Activated CD4-positive, alpha-beta T cell treated with anti-CD3 and anti-CD28 coated beads, Interleukin-10, Interleukin-2, amounts not matched to agents 100 ng/mL and 50 ng/mL, durations not matched to agents 16 hours and 8 hours (primary cell): Measurements from ENCODE around the gene NFIA.

Source experiments
- DNase-seq: peaks from one replicate; pipeline ENCODE4 v3.0.0-alpha.2; 2020

NFIA gene

GRCh38 chr1:61085206-61085982 lies 3.0 kb downstream of the NFIA start:
- no peak for DNase-seq

- no peak for DNase-seq
These were observed 3.8 kb downstream of the NFIA start for GRCh38 chr1:61085983-61086644.

GRCh38 chr1:61087571-61087970 lies 5.2 kb downstream of the NFIA start:
- no peak for DNase-seq

- DNase-seq = no peak
These were observed 6.0 kb downstream of the NFIA start for GRCh38 chr1:61088163-61088974.

- no peak for DNase-seq
These were observed 7.0 kb downstream of the NFIA start for GRCh38 chr1:61089338-61089737.

DNA sequence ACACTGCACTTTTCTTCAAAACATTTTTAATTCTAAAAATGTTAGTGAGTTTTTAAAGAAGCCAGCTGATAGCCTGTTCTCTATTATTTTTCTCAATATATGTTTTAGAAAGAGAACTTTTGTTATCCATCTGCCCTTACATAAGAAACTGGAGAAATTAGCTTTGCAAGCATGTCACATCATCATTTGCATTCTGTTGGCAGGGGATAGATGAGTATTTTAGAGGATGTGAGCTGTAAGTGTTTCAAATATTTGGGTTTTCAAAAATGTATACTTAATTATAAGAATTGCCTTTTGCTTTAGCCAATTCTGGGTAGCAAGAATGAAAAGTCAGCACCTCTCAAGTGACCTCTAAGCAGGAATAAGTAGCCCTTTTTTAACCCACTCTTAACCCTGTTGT lies 7.4 kb downstream of the NFIA start:
- DNase-seq = no peak

DNA sequence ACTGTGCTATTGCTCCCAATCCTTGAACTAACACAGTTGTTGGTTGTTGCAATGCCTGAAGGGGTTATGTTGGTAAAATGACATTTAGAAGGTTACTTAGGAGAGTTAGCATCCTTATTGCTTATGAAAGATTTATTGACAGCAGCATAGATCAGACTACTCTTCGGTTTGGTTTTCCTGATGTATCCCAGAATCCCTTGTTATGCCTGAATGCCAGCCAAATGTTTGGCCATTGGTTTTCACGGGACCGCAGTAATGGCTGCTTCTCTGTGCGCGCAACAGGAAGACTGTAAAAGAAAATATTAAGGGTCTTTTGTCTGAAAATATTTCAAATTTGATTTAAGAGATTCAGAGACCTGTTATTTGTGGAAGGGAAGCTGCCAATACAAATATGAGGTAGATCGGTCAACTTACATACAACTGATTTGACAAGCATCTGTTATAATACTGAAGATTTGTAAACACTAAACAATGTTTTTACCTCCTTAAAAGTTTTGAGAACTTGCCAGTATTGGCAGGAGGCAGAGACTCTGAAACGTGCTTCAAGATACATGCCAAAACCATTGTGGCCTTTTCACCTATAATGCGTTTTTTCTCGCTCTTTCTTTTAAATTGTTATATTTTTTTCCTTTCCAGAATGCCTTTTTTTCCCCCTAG lies 8.3 kb downstream of the NFIA start:
- no peak for DNase-seq

DNA sequence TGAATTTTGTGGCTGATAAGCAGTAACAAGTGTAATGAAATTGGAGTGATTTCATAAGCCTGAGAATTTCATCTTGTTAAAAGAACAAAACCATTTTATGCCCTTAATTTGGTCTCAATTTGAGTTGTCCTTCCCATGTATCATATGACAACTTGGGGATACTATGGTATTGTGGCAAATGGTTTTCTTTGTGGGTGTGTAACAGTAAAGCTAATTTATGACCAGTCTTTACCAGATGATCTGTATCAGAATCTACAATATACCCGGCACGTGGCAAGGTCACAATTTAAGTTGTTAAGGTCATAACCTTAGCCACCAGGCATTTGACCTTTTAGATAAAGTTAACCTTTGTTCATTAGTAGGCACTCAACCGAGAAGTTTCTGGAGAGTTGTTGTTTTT lies 9.1 kb downstream of the NFIA start:
- no peak for DNase-seq

- DNase-seq = no peak
These were observed 10.3 kb downstream of the NFIA start for GRCh38 chr1:61092642-61093041.

DNA sequence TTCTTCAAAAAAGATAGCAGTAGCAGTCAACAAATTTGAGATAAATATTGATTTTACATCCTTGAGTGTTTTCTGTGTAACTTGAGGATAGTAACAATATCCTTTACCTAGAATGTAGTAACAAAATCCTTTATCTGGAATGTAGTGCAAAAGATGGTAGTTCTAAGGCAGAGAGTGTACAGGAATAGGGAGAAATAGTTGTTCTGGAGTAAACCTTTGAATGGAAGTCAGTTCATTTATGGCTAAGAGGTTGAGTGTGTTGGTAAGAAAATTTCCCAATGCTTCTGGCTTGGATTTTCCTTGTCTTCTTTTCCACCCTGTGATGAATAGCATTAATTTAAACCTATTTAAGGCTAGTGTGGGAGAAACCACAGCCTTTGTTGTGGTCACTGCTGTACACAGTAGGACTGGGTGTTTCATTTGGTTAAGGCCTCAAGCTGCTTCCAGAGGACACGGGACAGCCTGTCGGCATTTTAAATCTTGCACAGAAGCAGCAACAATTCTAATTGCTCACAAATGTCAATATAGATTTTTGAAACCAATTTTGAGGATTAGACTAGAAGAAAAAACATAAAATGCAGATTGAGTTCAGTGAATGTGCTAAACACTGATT lies 11.3 kb downstream of the NFIA start:
- DNase-seq = no peak

GRCh38 chr1:61094677-61095469 lies 12.5 kb downstream of the NFIA start:
- no peak for DNase-seq

GRCh38 chr1:61095470-61095812 lies 13.1 kb downstream of the NFIA start:
- DNase-seq = no peak

DNA sequence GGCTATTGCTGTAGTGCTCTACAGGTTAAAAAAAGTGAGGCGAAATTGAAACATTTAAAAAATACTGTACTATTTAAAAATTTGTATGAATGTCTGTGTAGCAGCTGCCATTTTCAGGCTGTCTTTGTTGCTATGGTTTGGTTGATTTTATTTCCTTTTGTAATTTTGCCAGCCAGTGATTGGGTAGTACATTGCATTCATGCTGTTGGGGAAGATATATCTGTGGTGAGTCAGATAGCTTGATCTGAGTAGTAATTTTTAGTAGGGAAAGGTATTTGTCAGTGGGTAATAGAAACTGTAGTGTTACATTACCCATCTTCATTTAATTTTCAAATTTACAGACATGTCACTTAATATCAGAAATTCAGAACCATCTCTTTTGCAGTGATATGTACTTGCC lies 15.0 kb downstream of the NFIA start:
- no peak for DNase-seq

- no peak for DNase-seq
These were observed 15.4 kb downstream of the NFIA start for GRCh38 chr1:61097722-61098121.

- DNase-seq = no peak
These were observed 16.0 kb downstream of the NFIA start for GRCh38 chr1:61098333-61098732.

DNA sequence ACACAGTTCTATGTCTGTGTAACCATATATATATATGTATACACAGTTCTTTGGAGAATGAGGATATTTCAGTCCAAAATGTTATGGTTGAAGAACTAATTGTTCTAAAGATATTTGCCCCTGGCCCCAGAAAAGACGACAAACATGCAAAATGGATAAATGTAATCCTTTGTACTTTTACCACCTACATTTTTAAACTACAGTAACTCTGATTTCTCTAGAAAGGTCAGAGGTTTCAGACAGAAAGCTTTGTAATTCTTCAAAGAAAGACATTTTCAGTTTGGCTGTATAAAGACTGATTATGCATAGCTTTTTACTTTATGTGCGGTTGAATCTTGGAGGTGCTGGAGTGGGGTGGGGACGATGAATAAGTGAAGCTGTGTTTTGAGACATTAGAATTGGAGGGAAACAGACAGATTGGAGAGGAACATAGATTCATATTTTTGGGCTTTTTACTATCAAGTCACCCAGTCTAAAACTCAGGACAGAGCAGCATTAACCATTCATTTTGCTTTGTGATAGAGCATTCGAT lies 16.6 kb downstream of the NFIA start:
- DNase-seq = no peak

- DNase-seq = no peak
These were observed 18.2 kb downstream of the NFIA start for GRCh38 chr1:61100578-61100977.

DNA sequence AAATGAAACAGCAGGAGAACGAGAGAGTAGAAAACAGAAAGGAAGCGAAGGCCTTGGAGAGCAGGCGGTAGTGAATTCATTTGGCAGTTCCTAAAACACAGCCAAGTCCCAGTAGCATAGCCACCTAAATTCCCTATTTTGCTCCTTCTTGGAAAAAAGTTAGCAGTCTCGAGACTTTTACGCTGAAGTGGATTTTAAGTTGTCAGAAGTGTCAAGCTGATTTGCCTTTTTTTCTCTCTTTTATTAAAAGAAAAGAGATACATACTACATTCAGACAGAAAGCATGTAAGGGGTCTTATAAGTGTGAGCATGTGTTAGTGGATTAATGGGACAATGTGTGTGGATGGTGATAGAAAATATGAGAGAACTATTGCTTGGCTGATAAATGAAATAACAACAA lies 19.2 kb downstream of the NFIA start:
- DNase-seq = no peak

- DNase-seq = no peak
These were observed 19.7 kb downstream of the NFIA start for GRCh38 chr1:61102041-61102440.

- DNase-seq = no peak
These were observed 20.3 kb downstream of the NFIA start for GRCh38 chr1:61102621-61103020.

GRCh38 chr1:61104220-61104671 lies 21.9 kb downstream of the NFIA start:
- no peak for DNase-seq

- DNase-seq = no peak
These were observed 25.3 kb downstream of the NFIA start for GRCh38 chr1:61107638-61108037.
